Lung microvascular endothelial cell (primary cell): ENCODE data around the gene POMZP3. TPM values are rescaled to one million over a fixed set of nuclear protein-coding genes. Genes with fewer than 3 reads are reported as not detected.
"Not testable (repeated sequence)": the region's sequence is repeated elsewhere in the genome, so short reads cannot be mapped to it uniquely, and the experiment has no call there.

Experiments used
- DNase-seq, 2 donors: peaks; one replicate each; pipeline versions ENCODE4 v3.0.0 to v3.0.0-alpha.2; 2010; ENCODE audit warnings: low read depth in 2 of 2
- total RNA-seq: library from RNA; depleted of rRNA; stranded (reverse); fragments of >200 nt; gene quantifications from 2 replicates; pipeline ENCODE4 v1.2.1, GENCODE V29; 2014

Gene POMZP3
- total RNA-seq, 1 donor from 2014 or later, result 3.8 TPM

DNA sequence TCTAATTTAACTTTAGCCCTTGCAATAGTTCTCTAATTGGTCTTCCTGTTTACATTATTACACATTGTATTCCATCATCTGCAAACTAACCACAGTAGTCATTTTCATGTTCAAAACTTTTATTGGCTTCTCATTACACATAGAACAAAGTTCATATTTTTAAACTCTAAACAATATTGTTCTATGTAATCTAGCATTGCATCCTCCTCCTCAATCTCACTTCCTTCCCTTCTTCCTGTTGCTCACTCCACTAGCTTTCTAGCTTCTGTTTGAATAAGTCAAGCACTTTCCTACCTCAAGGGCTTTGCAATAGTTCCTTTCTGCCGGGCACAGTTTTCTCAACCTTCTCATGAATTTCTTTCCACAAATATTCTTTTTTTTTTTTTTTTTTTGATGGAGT is 38.5 kb downstream of the POMZP3 start:
- DNase-seq, result not testable (repeated sequence)

DNA sequence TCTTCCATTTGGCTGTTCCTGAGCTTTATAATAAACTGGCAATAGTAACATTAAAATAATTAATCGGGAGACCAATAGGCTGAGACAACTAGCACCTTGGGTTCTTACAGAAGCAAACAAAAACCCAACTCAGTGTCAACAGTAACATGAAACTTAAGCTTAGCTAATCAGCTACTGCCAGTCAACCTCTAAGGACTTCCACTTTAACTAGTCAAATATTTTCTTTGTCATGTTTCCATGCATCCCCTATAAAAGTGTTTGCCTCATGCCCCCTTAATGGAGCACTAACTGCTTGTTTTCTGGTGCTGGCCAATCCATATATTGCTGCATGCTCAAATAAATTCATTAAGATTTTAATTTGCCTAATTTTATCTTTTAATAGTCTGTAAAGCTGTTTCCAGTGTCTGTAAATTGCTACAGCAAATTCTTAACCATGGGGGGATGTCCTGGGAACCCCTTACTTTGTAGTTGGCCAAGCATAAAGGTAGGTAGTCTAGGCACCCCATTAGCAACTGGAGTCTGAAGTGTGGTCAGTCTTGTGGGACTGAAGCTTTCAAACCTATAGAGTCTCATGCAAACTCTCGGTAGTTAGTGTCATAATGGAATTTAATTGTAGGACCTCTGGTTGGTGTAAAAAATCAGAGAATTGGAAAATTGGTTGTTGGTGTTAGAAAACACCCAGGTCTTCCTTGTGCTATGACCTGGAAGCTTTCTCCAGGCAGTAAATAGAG is 40.3 kb downstream of the POMZP3 start:
- not testable (repeated sequence) for DNase-seq

GRCh38 chr7:76583636-76584281 is 43.3 kb downstream of the POMZP3 start:
- peak; percentile 24 to 86 for DNase-seq

GRCh38 chr7:76582848-76583631 is 44.0 kb downstream of the POMZP3 start:
- peak; percentile 57 to 88 for DNase-seq

DNA sequence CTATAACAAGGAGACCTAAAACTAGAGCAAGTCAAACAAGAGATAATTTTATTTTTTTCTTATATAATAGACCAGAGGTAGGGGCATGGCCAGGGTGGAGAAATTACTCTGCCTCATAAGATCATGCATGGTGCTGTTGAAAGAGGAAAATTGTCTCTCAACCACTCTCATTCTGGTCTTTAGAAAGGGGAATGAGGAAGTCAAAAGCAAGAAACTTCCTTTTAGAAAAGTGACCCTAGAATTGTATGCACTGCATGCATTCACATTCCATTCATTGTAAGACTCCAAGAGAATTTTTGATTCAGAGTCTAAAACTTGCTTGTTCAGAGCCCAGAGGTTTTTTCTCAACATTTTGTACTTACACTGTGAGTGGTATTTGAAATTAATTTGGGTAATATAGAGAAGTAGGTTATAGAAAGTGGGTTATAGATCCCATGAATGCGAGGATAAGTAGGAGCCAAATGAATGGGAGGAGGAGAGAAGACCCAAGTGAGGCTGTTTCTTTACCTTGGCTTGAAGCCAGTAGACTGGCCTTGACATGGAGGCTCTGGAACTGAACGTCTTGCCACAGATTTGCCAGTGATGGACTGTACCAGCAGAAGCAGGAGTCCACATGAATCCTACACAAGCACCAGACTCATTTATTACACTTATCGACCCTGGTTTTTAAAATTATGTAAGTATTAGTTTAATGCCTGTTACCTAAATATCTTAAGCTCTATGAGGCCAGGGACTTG is 51.0 kb downstream of the POMZP3 start:
- peak in 1 of 2 donors; percentile 20 for DNase-seq

DNA sequence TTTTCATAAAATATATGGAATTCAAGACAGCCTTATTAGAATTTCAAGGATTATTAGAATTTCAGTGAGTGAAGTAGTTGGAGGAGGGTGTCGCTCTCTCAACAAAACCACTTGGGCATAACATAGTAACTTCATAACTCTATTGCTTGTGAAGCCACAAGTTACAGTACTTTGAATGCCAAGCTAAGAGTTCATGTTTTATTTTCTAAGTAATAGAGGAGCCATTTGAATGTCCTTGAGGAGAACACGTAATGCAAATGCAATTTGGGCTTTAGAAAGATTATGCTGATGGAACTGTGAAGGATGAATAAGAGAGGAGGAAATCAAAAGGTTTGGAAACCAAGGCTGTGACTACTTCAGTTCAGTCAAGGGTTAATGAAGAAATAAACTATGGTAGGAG is 51.6 kb downstream of the POMZP3 start:
- not testable (repeated sequence) for DNase-seq

DNA sequence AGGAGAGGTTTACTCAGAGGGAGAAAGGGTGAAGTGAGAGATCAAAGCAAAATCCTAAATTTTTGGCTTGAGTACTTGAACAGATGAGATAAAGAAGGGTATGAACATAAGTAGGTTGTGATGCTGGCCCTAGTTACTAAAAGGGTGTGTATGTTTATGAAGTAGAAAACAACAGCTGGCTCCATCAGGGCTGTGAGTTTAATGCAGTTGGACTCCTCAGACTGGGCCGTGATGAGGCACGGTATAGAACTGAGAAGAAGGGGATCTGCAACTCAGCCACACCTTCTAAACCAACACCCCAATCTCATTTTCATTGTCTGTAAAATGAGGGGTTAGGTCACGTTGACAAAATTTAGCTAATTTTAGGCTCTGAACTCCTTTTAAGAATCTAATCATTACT is 54.8 kb downstream of the POMZP3 start:
- not testable (repeated sequence) for DNase-seq

DNA sequence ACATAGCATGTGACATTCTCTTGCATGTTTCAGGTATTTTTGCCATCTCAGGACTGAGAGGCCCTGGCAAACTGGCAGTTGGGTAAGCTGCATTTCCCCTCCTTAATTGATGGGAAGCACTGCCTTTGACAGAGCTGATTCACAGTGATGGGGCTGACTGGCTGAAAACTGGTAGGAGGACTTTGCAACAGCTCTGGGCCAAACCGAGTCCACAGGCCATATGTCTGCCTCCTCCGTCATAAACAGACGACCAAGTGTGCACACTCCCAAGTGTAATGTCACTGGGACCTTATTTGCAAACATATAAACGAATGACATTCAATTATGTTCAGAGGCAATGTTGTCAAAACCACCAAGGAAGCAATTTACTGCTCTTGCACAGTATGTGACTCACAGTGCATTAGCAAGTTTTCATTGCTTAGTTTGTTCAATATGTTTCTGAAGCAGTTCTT is 56.7 kb downstream of the POMZP3 start:
- peak in 1 of 2 donors; percentile 14 for DNase-seq

- DNase-seq, result peak; percentile 61 to 63
Observed at GRCh38 chr7:76568742-76569141, 58.3 kb downstream of the POMZP3 start.

- DNase-seq, result not testable (repeated sequence)
Observed at GRCh38 chr7:76567753-76568152, 59.3 kb downstream of the POMZP3 start.

GRCh38 chr7:76567311-76567710 is 59.8 kb downstream of the POMZP3 start:
- not testable (repeated sequence) for DNase-seq

DNA sequence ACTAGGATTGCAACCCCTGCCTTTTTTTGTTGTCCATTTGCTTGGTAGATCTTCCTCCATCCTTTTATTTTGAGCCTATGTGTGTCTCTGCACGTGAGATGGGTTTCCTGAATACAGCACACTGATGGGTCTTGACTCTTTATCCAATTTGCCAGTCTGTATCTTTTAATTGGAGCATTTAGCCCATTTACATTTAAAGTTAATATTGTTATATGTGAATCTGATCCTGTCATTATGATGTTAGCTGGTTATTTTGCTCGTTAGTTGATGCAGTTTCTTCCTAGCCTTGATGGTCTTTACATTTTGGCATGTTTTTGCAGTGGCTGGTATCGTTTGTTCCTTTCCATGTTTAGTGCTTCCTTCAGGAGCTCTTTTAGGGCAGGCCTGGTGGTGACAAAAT is 62.1 kb downstream of the POMZP3 start:
- not testable (repeated sequence) for DNase-seq

- DNase-seq, result not testable (repeated sequence)
Observed at GRCh38 chr7:76561342-76561741, 65.7 kb downstream of the POMZP3 start.

DNA sequence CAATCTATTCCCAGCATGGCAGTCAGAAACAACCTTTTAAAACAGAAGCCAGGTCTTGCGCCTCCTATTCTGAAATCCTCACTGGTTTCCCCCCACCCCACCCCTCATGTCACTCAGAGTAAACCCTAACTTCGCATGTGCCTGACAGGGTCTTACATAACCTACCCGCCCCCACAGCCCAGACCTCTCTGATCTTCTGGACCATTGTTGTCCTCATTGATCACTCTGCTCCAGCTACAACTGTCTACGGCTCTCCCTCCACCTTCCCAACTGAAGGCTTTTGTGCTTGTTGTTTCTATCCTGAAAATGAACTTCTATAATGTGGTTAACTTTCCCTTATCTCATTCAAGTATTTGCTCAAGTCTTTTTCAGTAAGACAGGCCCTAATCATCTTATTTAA is 66.9 kb downstream of the POMZP3 start:
- not testable (repeated sequence) for DNase-seq

Other genes with a start within 250 kb of the POMZP3 start
- gene SSC4D, start 217.6 kb downstream of the POMZP3 start, total RNA-seq, result 0.22 and 0.40 TPM in 2 replicates
- gene ZP3, start 202.3 kb downstream of the POMZP3 start, total RNA-seq, result 0.65 and 1.8 TPM in 2 replicates
- 2.0 and 3.6 TPM in 2 replicates for gene DTX2, start 165.6 kb downstream of the POMZP3 start, total RNA-seq
- gene UPK3B, start 116.7 kb downstream of the POMZP3 start, total RNA-seq, result under 0.01 TPM in 2 replicates
- gene SPDYE16, start 84.0 kb downstream of the POMZP3 start, total RNA-seq, result not detected in 2 replicates